ENCODE results near the gene OR51I2.

Gene OR51I2

DNA sequence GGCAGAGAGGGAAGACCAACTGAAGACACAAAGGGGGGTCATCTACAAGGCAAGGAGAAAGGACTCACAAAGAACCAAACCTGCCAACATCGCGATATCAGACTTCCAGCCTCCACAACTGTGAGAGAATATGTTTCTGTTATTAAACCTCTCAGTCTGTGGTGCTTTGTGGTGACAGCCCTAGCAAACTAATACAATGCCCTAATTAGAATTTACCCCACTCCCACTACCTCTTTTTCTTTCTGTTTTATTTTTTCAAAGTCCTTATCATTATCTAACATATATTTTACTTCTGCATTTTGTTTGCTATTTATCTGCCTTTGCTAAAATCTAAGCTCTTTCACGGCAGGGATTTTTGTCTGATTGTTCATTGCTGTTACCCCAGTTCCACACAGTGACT lies 36.9 kb downstream of the OR51I2 start:
- TF ChIP-seq, protein P1, sequence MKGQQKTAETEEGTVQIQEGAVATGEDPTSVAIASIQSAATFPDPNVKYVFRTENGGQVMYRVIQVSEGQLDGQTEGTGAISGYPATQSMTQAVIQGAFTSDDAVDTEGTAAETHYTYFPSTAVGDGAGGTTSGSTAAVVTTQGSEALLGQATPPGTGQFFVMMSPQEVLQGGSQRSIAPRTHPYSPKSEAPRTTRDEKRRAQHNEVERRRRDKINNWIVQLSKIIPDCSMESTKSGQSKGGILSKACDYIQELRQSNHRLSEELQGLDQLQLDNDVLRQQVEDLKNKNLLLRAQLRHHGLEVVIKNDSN (IDR thresholded peaks at IDR 0.05): no peak
- no peak for TF ChIP-seq NFIC (IDR thresholded peaks at IDR 0.05)
- no peak for TF ChIP-seq YY1 (IDR thresholded peaks at IDR 0.05; ENCODE audit: low read depth)
- no peak for TF ChIP-seq REST (IDR thresholded peaks at IDR 0.05; ENCODE audit: low read depth)
- no peak for TF ChIP-seq CREB1 (IDR thresholded peaks at IDR 0.05; ENCODE audit: low read depth)
- no peak for TF ChIP-seq TEAD4 (IDR thresholded peaks at IDR 0.05)
- TF ChIP-seq ZBTB7A (IDR thresholded peaks at IDR 0.05; ENCODE audit: low read depth): no peak
- no peak for TF ChIP-seq EGR1 (IDR thresholded peaks at IDR 0.05)
- no peak for TF ChIP-seq EP300 (IDR thresholded peaks at IDR 0.05; ENCODE audit: borderline replicate concordance)
- TF ChIP-seq CEBPB (IDR thresholded peaks at IDR 0.05): no peak
- TF ChIP-seq RAD21 (IDR thresholded peaks at IDR 0.05; ENCODE audit: low read depth): no peak
- TF ChIP-seq, protein P2, sequence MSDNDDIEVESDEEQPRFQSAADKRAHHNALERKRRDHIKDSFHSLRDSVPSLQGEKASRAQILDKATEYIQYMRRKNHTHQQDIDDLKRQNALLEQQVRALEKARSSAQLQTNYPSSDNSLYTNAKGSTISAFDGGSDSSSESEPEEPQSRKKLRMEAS (IDR thresholded peaks at IDR 0.05): no peak
- no peak for TF ChIP-seq TAF1 (IDR thresholded peaks at IDR 0.05; ENCODE audit: low read depth)
- TF ChIP-seq FOXM1 (IDR thresholded peaks at IDR 0.05; ENCODE audit: borderline replicate concordance, low read depth): no peak
- TF ChIP-seq TCF12 (IDR thresholded peaks at IDR 0.05; ENCODE audit: low read depth): no peak

GRCh38 chr11:5486421-5486820 lies 37.3 kb downstream of the OR51I2 start:
- TF ChIP-seq TEAD4 (IDR thresholded peaks at IDR 0.05) (no peak), EP300 (IDR thresholded peaks at IDR 0.05; ENCODE audit: borderline replicate concordance) (no peak), FOXM1 (IDR thresholded peaks at IDR 0.05; ENCODE audit: borderline replicate concordance, low read depth) (no peak), TAF1 (IDR thresholded peaks at IDR 0.05; ENCODE audit: low read depth) (no peak), CREB1 (IDR thresholded peaks at IDR 0.05; ENCODE audit: low read depth) (no peak), EGR1 (IDR thresholded peaks at IDR 0.05) (no peak), YY1 (IDR thresholded peaks at IDR 0.05; ENCODE audit: low read depth) (no peak), ZBTB7A (IDR thresholded peaks at IDR 0.05; ENCODE audit: low read depth) (no peak), RAD21 (IDR thresholded peaks at IDR 0.05; ENCODE audit: low read depth) (no peak), REST (IDR thresholded peaks at IDR 0.05; ENCODE audit: low read depth) (no peak), CEBPB (IDR thresholded peaks at IDR 0.05) (no peak), NFIC (IDR thresholded peaks at IDR 0.05) (no peak)
- TF ChIP-seq, protein P1 (IDR thresholded peaks at IDR 0.05): no peak
- TF ChIP-seq, protein P2 (IDR thresholded peaks at IDR 0.05): no peak

DNA sequence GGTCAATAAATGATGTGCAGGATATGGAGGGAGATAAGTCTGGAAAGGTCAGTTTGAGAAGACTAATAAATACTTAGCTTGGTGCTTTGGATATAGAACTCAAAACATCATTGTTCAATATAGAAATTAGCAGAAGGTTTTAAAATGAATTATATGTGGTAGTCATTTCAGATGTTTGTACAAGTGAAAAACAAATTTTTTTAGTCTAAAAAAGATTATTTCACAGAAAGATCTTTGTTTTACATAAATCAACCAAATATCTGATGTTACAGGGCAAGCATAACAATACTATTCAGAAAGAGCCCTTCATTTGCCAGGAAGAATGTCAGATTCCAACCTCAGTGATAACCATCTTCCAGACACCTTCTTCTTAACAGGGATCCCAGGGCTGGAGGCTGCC lies 39.3 kb downstream of the OR51I2 start, which contains the start of gene OR52D1:
OR52D1 (plus strand) TSS at position 301 of the 400 bp plus-strand sequence; CDS start at position 323, 22 bp downstream.
- TF ChIP-seq ZBTB7A (IDR thresholded peaks at IDR 0.05; ENCODE audit: low read depth) (no peak), TEAD4 (IDR thresholded peaks at IDR 0.05) (no peak), REST (IDR thresholded peaks at IDR 0.05; ENCODE audit: low read depth) (no peak), TAF1 (IDR thresholded peaks at IDR 0.05; ENCODE audit: low read depth) (no peak), CREB1 (IDR thresholded peaks at IDR 0.05; ENCODE audit: low read depth) (no peak), RAD21 (IDR thresholded peaks at IDR 0.05; ENCODE audit: low read depth) (no peak), EGR1 (IDR thresholded peaks at IDR 0.05) (no peak), CEBPB (IDR thresholded peaks at IDR 0.05) (no peak), NFIC (IDR thresholded peaks at IDR 0.05) (no peak), EP300 (IDR thresholded peaks at IDR 0.05; ENCODE audit: borderline replicate concordance) (no peak), TCF12 (IDR thresholded peaks at IDR 0.05; ENCODE audit: low read depth) (no peak), YY1 (IDR thresholded peaks at IDR 0.05; ENCODE audit: low read depth) (no peak), FOXM1 (IDR thresholded peaks at IDR 0.05; ENCODE audit: borderline replicate concordance, low read depth) (no peak)
- TF ChIP-seq, protein P2 (IDR thresholded peaks at IDR 0.05): no peak
- TF ChIP-seq, protein P1 (IDR thresholded peaks at IDR 0.05): no peak
